Measurements from ENCODE around the gene LLGL2.

LLGL2 gene

DNA sequence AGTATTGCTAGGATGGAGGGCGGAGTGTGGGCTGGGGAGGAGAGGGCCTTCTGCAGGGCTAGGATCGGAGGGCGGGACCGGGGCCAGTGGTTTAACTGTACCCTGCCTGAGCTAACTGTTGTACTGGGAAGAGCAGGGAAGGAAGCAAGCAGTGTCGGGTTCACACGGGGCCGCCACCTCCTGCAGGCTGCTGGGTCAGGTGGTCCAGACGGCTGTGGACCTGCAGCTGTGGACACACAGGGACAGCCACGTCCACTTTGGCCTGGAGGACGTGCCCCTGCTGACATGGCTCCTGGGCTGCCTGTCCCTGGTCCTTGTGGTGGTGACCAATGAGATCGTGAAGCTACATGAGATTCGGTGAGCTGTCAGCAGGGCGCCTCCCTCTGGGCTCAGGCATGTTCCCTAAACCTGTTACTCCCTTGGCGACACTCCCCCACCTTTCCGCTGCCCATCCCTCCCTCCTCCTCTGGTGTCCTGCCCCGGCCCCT is 26.7 kb upstream of the LLGL2 start:
- no peak overlapping the region for H3K9ac ChIP-seq (ENCODE audit: low read length)
- no peak overlapping the region for H3K27ac ChIP-seq (ENCODE audit: low read length)
- H3K4me2 ChIP-seq (ENCODE audit: low read length): no peak overlapping the region
- no peaks in the 10 kb centered on the region for H3K36me3 ChIP-seq (replicated peaks; ENCODE audit: low read depth, low read length)
- no peaks in the 10 kb centered on the region for H3K9me3 ChIP-seq (ENCODE audit: insufficient read depth, low read length)
- H4K20me1 ChIP-seq (ENCODE audit: insufficient read depth, low read length): no peaks in the 10 kb centered on the region
- no peak overlapping the region for H2AFZ ChIP-seq (ENCODE audit: low read depth, low read length)
- H3K27me3 ChIP-seq (ENCODE audit: low read depth, low read length): no peaks in the 10 kb centered on the region
- no peak overlapping the region for H3K4me3 ChIP-seq (ENCODE audit: low read length)
- no peaks in the 10 kb centered on the region for H3K79me2 ChIP-seq (ENCODE audit: low read length)
- no peak for TF ChIP-seq EZH2phosphoT487 (IDR thresholded peaks at IDR 0.05; ENCODE audit: low read depth)
- TF ChIP-seq, protein P1, sequence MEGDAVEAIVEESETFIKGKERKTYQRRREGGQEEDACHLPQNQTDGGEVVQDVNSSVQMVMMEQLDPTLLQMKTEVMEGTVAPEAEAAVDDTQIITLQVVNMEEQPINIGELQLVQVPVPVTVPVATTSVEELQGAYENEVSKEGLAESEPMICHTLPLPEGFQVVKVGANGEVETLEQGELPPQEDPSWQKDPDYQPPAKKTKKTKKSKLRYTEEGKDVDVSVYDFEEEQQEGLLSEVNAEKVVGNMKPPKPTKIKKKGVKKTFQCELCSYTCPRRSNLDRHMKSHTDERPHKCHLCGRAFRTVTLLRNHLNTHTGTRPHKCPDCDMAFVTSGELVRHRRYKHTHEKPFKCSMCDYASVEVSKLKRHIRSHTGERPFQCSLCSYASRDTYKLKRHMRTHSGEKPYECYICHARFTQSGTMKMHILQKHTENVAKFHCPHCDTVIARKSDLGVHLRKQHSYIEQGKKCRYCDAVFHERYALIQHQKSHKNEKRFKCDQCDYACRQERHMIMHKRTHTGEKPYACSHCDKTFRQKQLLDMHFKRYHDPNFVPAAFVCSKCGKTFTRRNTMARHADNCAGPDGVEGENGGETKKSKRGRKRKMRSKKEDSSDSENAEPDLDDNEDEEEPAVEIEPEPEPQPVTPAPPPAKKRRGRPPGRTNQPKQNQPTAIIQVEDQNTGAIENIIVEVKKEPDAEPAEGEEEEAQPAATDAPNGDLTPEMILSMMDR (IDR thresholded peaks at IDR 0.05; ENCODE audit: low read depth, low read length): no peak
- H3K4me1 ChIP-seq (ENCODE audit: low read length): no peaks in the 10 kb centered on the region

- Histone ChIP-seq H3K9me3 (ENCODE audit: insufficient read depth, low read length) (no peaks in the 10 kb centered on the region), H3K79me2 (ENCODE audit: low read length) (no peaks in the 10 kb centered on the region), H3K27me3 (ENCODE audit: low read depth, low read length) (no peaks in the 10 kb centered on the region), H3K4me3 (ENCODE audit: low read length) (no peak overlapping the region), H3K36me3 (replicated peaks; ENCODE audit: low read depth, low read length) (no peaks in the 10 kb centered on the region), H3K4me1 (ENCODE audit: low read length) (no peaks in the 10 kb centered on the region), H3K9ac (ENCODE audit: low read length) (no peak overlapping the region), H3K4me2 (ENCODE audit: low read length) (no peak overlapping the region), H3K27ac (ENCODE audit: low read length) (no peak overlapping the region), H4K20me1 (ENCODE audit: insufficient read depth, low read length) (peaks cover under 1% of the 10 kb centered on the region; the same call in 1 of the 2 replicates), H2AFZ (ENCODE audit: low read depth, low read length) (no peak overlapping the region)
- no peak for TF ChIP-seq EZH2phosphoT487 (IDR thresholded peaks at IDR 0.05; ENCODE audit: low read depth)
- TF ChIP-seq, protein P1 (IDR thresholded peaks at IDR 0.05; ENCODE audit: low read depth, low read length): no peak
Observed at GRCh38 chr17:75499313-75500022, 26.0 kb upstream of the LLGL2 start.

GRCh38 chr17:75500419-75501216 is 24.9 kb upstream of the LLGL2 start:
- H3K36me3 ChIP-seq (replicated peaks; ENCODE audit: low read depth, low read length): no peaks in the 10 kb centered on the region
- no peak for TF ChIP-seq EZH2phosphoT487 (IDR thresholded peaks at IDR 0.05; ENCODE audit: low read depth)
- TF ChIP-seq, protein P1 (IDR thresholded peaks at IDR 0.05; ENCODE audit: low read depth, low read length): no peak

More at GRCh38 chr17:75500419-75501216, 24.9 kb upstream of the LLGL2 start:
- Histone ChIP-seq H3K27me3 (ENCODE audit: low read depth, low read length) (no peaks in the 10 kb centered on the region), H3K4me3 (ENCODE audit: low read length) (no peak overlapping the region), H3K79me2 (ENCODE audit: low read length) (no peaks in the 10 kb centered on the region), H2AFZ (ENCODE audit: low read depth, low read length) (no peak overlapping the region), H4K20me1 (ENCODE audit: insufficient read depth, low read length) (peaks cover 2% of the 10 kb centered on the region; the same call in 1 of the 2 replicates), H3K9ac (ENCODE audit: low read length) (no peak overlapping the region), H3K4me1 (ENCODE audit: low read length) (no peaks in the 10 kb centered on the region), H3K4me2 (ENCODE audit: low read length) (no peak overlapping the region), H3K9me3 (ENCODE audit: insufficient read depth, low read length) (no peaks in the 10 kb centered on the region), H3K27ac (ENCODE audit: low read length) (no peak overlapping the region)

All from OCI-LY3 (cell line).